Measurements from ENCODE around the gene CCNYL1. TPM values are rescaled to one million over a fixed set of nuclear protein-coding genes. Genes with fewer than 3 reads are reported as not detected.
A peak's percentile ranks its signal among the peaks of the same experiment; 100 is the strongest.
"Not testable (repeated sequence)": the region's sequence is repeated elsewhere in the genome, so short reads cannot be mapped to it uniquely, and the experiment has no call there.

The CCNYL1 gene
- total RNA-seq, 2 experiments from 2014 or later, result 2.5 to 2.7 TPM

GRCh38 chr2:207706936-207707860 lies 4.2 kb upstream of the CCNYL1 start:
- H3K27ac Mint-ChIP-seq, result peak overlapping the region; percentile 41
- intact Hi-C loops (cut with micrococcal nuclease), result no loop called here

DNA sequence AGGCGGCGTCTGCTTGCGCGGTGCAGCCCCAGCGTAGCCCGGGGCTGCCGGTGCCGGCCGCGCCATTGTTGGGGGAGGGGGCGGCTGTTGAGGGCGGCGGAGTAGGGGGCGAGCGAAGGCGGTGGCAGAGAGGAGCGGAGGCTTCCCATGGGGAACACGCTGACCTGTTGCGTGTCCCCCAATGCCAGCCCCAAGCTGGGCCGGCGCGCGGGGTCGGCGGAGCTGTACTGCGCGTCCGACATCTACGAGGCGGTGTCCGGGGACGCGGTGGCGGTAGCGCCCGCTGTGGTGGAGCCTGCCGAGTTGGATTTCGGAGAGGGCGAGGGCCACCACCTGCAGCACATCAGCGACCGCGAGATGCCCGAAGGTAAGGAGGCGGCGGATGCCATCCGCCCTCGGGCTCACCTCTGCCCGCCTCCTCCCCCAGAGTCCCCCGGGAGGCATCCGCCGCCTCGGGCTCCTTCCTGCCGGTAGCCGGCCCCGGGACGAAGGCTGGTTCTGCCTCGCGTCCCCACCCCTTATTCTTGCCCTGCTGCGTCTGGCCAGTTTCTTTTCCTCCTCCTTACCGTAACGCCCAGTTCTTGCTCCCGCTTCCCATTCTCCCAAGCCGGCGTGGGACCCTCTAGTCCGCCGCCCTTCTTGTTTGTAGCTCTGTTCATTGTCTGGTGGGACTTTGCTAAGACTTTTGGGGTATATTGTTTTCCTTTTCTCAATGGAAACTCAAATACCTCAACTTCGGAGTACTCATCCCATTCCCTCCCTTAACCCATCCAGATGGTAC lies 500 bp downstream of the CCNYL1 start:
- intact Hi-C loops (cut with micrococcal nuclease), result loop anchor here (1.0 to 2.0 kb wide), 10 partner anchors 24 to 1553 kb away; partner anchors contain the start of genes CREB1, EEF1B2, FASTKD2 and FZD5
- H3K27ac Mint-ChIP-seq, result no peak overlapping the region
- H3K4me1 Mint-ChIP-seq (ENCODE audit: low read depth), result peaks cover 26% of the 10 kb centered on the region
- peaks cover 3% of the 10 kb centered on the region for H3K36me3 Mint-ChIP-seq (ENCODE audit: low read depth)
- H3K4me3 Mint-ChIP-seq, result peak overlapping the region; percentile 79
- CTCF ChIA-PET, result interaction anchor here (1.0 to 1.5 kb wide), 3 partner anchors 34 to 328 kb away, joined by 4 to 6 read pairs (median 5); partner anchors contain the start of gene METTL21A
- DNase-seq, result peak; percentile 68
- no peaks in the 10 kb centered on the region for H3K9me3 Mint-ChIP-seq
- H3K27me3 Mint-ChIP-seq (ENCODE audit: low read depth), result no peaks in the 10 kb centered on the region

More at GRCh38 chr2:207706936-207707860, 4.2 kb upstream of the CCNYL1 start:
- Mint-ChIP-seq H3K36me3 (ENCODE audit: low read depth) (no peaks in the 10 kb centered on the region), H3K4me3 (no peak overlapping the region), H3K9me3 (no peaks in the 10 kb centered on the region), H3K4me1 (ENCODE audit: low read depth) (peaks cover 11% of the 10 kb centered on the region), H3K27me3 (ENCODE audit: low read depth) (no peaks in the 10 kb centered on the region)
- DNase-seq, result no peak
- CTCF ChIA-PET, result interaction anchor here (0.6 to 1.7 kb wide), 5 partner anchors 36 to 335 kb away, joined by 3 to 4 read pairs (median 4); partner anchors contain the start of gene METTL21A

DNA sequence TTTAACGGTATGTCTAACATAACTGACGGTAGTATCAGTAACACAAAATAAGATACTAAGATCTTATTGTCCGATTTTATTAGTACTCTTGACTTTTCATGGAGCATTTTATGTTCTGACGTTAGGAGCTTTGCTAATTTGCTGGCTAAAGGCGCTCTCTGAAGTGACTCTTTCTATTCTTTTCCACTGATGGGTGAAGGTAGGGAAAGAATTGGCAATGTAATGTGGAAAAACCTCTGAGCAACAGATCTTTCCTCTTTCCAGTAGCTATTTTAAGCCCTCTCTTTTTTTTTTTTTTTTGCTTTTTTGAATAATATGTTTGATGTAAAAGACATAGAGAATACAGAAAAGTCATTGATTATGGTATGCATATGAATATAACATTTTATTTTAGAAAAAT lies 4.6 kb downstream of the CCNYL1 start:
- no peaks in the 10 kb centered on the region for H3K9me3 Mint-ChIP-seq
- no peak overlapping the region for H3K27ac Mint-ChIP-seq
- DNase-seq, result no peak
- H3K27me3 Mint-ChIP-seq (ENCODE audit: low read depth), result no peaks in the 10 kb centered on the region
- peaks cover 28% of the 10 kb centered on the region for H3K4me1 Mint-ChIP-seq (ENCODE audit: low read depth)
- intact Hi-C loops (cut with micrococcal nuclease), result no loop called here
- H3K4me3 Mint-ChIP-seq, result no peak overlapping the region
- peaks cover 3% of the 10 kb centered on the region for H3K36me3 Mint-ChIP-seq (ENCODE audit: low read depth)
- CTCF ChIA-PET, result interaction anchor here (0.6 to 1.4 kb wide), 5 partner anchors 11 to 325 kb away, joined by 3 to 6 read pairs (median 3); no protein-coding TSS in a partner anchor

DNA sequence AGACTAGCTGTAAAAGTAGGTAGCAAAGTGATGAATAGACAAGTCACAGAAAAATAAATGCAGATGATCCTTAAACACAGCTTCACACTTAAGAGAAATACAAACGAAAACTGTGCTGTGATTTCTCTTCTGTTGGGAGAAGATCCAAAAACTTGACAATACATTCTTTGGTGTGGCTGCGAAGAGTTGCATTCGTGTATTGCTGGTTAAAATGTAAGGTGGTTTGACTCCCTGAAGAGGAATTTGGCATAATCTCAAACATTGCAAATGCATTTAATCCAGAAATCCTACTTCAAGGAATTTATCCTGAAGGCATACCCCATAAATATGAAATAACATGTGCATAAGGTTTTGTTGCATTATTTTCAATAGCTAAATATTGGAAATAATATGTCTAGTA lies 7.1 kb downstream of the CCNYL1 start:
- Mint-ChIP-seq H3K36me3 (ENCODE audit: low read depth) (peaks cover 2% of the 10 kb centered on the region), H3K4me1 (ENCODE audit: low read depth) (peaks cover 36% of the 10 kb centered on the region), H3K27ac (no peak overlapping the region), H3K4me3 (no peak overlapping the region), H3K27me3 (ENCODE audit: low read depth) (no peaks in the 10 kb centered on the region), H3K9me3 (no peaks in the 10 kb centered on the region)
- no peak for DNase-seq
- intact Hi-C loops (cut with micrococcal nuclease), result no loop called here
- CTCF ChIA-PET, result interaction anchor here (0.6 to 0.9 kb wide), 4 partner anchors 8 to 322 kb away, joined by 3 to 5 read pairs (median 3); no protein-coding TSS in a partner anchor

DNA sequence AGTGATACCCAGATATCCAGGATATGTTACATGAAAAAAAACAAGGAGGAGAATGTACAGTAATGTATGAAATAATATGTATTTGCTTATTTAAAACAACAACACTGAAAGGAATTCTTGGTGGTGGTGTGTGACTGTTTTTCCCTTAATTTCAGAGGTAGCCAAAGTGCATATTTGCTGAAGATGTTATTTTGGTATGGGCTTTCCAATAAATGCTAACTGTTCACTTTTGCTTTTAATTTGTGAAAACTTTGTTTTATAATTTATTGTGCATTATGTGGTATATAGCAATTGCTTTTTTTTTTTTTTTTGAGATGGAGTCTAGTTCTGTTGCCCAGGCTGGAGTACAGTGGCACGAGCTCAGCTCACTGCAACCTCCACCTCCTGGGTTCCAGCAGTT lies 7.6 kb downstream of the CCNYL1 start:
- Mint-ChIP-seq H3K27ac (no peak overlapping the region), H3K27me3 (ENCODE audit: low read depth) (no peaks in the 10 kb centered on the region), H3K4me3 (no peak overlapping the region), H3K36me3 (ENCODE audit: low read depth) (peaks cover 2% of the 10 kb centered on the region), H3K4me1 (ENCODE audit: low read depth) (peaks cover 37% of the 10 kb centered on the region), H3K9me3 (no peaks in the 10 kb centered on the region)
- no peak for DNase-seq
- intact Hi-C loops (cut with micrococcal nuclease), result no loop called here
- CTCF ChIA-PET, result interaction anchor here (0.6 to 0.9 kb wide), 4 partner anchors 8 to 321 kb away, joined by 3 to 5 read pairs (median 3); no protein-coding TSS in a partner anchor

DNA sequence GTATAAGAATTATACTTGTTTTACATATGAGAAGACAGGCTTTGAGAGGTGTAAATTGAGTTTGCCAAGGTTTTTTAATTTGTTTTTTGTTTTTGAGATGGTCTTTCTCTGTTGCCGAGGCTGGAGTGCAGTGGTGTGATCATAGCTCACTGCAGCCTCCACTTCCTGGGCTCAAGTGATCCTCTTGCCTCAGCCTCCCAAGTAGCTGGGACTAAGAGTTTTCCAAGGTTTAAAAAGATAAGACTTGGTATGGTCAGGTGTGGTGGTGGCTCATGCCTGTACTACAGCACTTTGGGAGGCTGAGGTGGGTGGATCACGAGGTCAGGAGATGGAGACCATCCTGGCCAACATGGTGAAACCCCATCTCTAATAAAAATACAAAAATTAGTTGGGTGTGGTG lies 8.2 kb downstream of the CCNYL1 start:
- H3K36me3 Mint-ChIP-seq (ENCODE audit: low read depth); CTCF ChIA-PET; H3K9me3 Mint-ChIP-seq; intact Hi-C loops (cut with micrococcal nuclease); H3K27ac Mint-ChIP-seq; H3K4me3 Mint-ChIP-seq; DNase-seq; H3K27me3 Mint-ChIP-seq (ENCODE audit: low read depth): not testable (repeated sequence)
- peaks cover 38% of the 10 kb centered on the region for H3K4me1 Mint-ChIP-seq (ENCODE audit: low read depth)

- intact Hi-C loops (cut with micrococcal nuclease), result no loop called here
- Mint-ChIP-seq H3K27ac (no peak overlapping the region), H3K4me1 (ENCODE audit: low read depth) (peaks cover 40% of the 10 kb centered on the region), H3K36me3 (ENCODE audit: low read depth) (no peaks in the 10 kb centered on the region), H3K27me3 (ENCODE audit: low read depth) (no peaks in the 10 kb centered on the region), H3K9me3 (no peaks in the 10 kb centered on the region), H3K4me3 (no peak overlapping the region)
- DNase-seq, result no peak
- CTCF ChIA-PET, result no interaction called here
Measured at GRCh38 chr2:207720517-207721187, 9.2 kb downstream of the CCNYL1 start.

GRCh38 chr2:207722773-207723424 lies 11.5 kb downstream of the CCNYL1 start:
- intact Hi-C loops (cut with micrococcal nuclease), result no loop called here
- H3K27me3 Mint-ChIP-seq (ENCODE audit: low read depth), result no peaks in the 10 kb centered on the region

GRCh38 chr2:207723425-207723787 lies 12.0 kb downstream of the CCNYL1 start:
- intact Hi-C loops (cut with micrococcal nuclease); H3K27me3 Mint-ChIP-seq (ENCODE audit: low read depth); H3K36me3 Mint-ChIP-seq (ENCODE audit: low read depth); H3K9me3 Mint-ChIP-seq; H3K4me3 Mint-ChIP-seq; DNase-seq: not testable (repeated sequence)
- CTCF ChIA-PET, result interaction anchor here (2.8 kb wide), 1 partner anchor 11 kb away, joined by 7 read pairs; no protein-coding TSS in a partner anchor
- peak overlapping the region; percentile 63 for H3K27ac Mint-ChIP-seq
- peaks cover 51% of the 10 kb centered on the region for H3K4me1 Mint-ChIP-seq (ENCODE audit: low read depth)

More at GRCh38 chr2:207722773-207723424, 11.5 kb downstream of the CCNYL1 start:
- Mint-ChIP-seq H3K4me1 (ENCODE audit: low read depth) (peaks cover 51% of the 10 kb centered on the region), H3K36me3 (ENCODE audit: low read depth) (no peaks in the 10 kb centered on the region), H3K4me3 (no peak overlapping the region), H3K9me3 (no peaks in the 10 kb centered on the region), H3K27ac (peak overlapping the region; percentile 63)
- no peak for DNase-seq
- CTCF ChIA-PET, result interaction anchor here (2.8 kb wide), 1 partner anchor 11 kb away, joined by 7 read pairs; no protein-coding TSS in a partner anchor

GRCh38 chr2:207724113-207724512 lies 12.7 kb downstream of the CCNYL1 start:
- H3K4me1 Mint-ChIP-seq (ENCODE audit: low read depth), result peaks cover 50% of the 10 kb centered on the region
- H3K27me3 Mint-ChIP-seq (ENCODE audit: low read depth), result no peaks in the 10 kb centered on the region
- no peak overlapping the region for H3K27ac Mint-ChIP-seq
- intact Hi-C loops (cut with micrococcal nuclease), result no loop called here
- no peak overlapping the region for H3K4me3 Mint-ChIP-seq
- no peak for DNase-seq
- no peaks in the 10 kb centered on the region for H3K9me3 Mint-ChIP-seq
- no peaks in the 10 kb centered on the region for H3K36me3 Mint-ChIP-seq (ENCODE audit: low read depth)
- CTCF ChIA-PET, result interaction anchor here (2.8 kb wide), 1 partner anchor 10 kb away, joined by 7 read pairs; no protein-coding TSS in a partner anchor

GRCh38 chr2:207725873-207726578 lies 14.6 kb downstream of the CCNYL1 start:
- no peaks in the 10 kb centered on the region for H3K27me3 Mint-ChIP-seq (ENCODE audit: low read depth)
- CTCF ChIA-PET, result interaction anchor here (0.6 to 2.8 kb wide), 7 partner anchors 8 to 315 kb away, joined by 3 to 7 read pairs (median 4); no protein-coding TSS in a partner anchor
- DNase-seq, result no peak
- H3K4me3 Mint-ChIP-seq, result no peak overlapping the region
- H3K27ac Mint-ChIP-seq, result no peak overlapping the region
- peaks cover 9% of the 10 kb centered on the region for H3K36me3 Mint-ChIP-seq (ENCODE audit: low read depth)
- intact Hi-C loops (cut with micrococcal nuclease), result no loop called here
- H3K4me1 Mint-ChIP-seq (ENCODE audit: low read depth), result peaks cover 44% of the 10 kb centered on the region
- H3K9me3 Mint-ChIP-seq, result no peaks in the 10 kb centered on the region
